ENCODE results near the gene ADGRF4. TPM values are rescaled to one million over a fixed set of nuclear protein-coding genes. Genes with fewer than 3 reads are reported as not detected.
A peak's percentile ranks its signal among the peaks of the same experiment; 100 is the strongest.

ADGRF4 gene
- total and polyA plus RNA-seq, 9 of the 15 experiments (the other 6 are each of a cell fraction or from before 2014, with no cell fraction given) = not detected

DNA sequence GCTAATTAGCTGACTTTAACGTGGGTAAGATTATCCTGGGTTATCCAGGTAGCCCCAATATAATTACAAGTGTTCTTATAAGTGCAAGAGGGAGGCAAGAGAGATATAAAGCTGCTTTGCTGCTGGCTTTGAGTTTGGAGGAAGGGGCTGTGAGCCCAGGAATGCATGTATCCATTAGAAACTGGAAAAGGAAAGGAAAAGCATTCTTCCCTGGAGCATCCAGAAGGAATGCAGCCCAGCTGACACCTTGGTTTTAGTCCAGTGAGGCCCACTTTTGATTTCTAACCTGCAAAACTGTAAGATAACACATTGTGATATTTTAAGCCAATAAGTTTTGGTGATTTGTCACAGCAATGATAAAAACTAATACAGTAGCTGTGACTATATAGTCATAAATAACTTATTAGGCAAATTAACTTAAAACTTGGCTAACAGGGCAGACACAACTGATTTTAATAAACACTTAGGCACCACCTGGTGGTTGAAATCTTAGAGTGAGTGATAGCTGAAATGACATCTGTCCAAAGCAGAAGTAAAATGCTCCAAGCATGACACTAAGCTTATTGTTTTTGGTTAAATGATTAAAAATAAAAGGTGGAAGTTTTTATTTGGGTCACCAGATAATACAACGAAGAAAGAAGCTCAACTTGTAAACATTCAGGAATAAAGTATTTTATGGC lies 35.6 kb downstream of the ADGRF4 start (continued):
- TF ChIP-seq, protein P1, sequence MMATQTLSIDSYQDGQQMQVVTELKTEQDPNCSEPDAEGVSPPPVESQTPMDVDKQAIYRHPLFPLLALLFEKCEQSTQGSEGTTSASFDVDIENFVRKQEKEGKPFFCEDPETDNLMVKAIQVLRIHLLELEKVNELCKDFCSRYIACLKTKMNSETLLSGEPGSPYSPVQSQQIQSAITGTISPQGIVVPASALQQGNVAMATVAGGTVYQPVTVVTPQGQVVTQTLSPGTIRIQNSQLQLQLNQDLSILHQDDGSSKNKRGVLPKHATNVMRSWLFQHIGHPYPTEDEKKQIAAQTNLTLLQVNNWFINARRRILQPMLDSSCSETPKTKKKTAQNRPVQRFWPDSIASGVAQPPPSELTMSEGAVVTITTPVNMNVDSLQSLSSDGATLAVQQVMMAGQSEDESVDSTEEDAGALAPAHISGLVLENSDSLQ (IDR thresholded peaks at IDR 0.05) = 0 out of 2 replicates have a peak, but pooled peaks have one; percentile 29
- TF ChIP-seq KDM2B (CRISPR knock-in tag; IDR thresholded peaks at IDR 0.05) = no peak
- TF ChIP-seq, protein P2, sequence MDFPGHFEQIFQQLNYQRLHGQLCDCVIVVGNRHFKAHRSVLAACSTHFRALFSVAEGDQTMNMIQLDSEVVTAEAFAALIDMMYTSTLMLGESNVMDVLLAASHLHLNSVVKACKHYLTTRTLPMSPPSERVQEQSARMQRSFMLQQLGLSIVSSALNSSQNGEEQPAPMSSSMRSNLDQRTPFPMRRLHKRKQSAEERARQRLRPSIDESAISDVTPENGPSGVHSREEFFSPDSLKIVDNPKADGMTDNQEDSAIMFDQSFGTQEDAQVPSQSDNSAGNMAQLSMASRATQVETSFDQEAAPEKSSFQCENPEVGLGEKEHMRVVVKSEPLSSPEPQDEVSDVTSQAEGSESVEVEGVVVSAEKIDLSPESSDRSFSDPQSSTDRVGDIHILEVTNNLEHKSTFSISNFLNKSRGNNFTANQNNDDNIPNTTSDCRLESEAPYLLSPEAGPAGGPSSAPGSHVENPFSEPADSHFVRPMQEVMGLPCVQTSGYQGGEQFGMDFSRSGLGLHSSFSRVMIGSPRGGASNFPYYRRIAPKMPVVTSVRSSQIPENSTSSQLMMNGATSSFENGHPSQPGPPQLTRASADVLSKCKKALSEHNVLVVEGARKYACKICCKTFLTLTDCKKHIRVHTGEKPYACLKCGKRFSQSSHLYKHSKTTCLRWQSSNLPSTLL (IDR thresholded peaks at IDR 0.05) = no peak

DNA sequence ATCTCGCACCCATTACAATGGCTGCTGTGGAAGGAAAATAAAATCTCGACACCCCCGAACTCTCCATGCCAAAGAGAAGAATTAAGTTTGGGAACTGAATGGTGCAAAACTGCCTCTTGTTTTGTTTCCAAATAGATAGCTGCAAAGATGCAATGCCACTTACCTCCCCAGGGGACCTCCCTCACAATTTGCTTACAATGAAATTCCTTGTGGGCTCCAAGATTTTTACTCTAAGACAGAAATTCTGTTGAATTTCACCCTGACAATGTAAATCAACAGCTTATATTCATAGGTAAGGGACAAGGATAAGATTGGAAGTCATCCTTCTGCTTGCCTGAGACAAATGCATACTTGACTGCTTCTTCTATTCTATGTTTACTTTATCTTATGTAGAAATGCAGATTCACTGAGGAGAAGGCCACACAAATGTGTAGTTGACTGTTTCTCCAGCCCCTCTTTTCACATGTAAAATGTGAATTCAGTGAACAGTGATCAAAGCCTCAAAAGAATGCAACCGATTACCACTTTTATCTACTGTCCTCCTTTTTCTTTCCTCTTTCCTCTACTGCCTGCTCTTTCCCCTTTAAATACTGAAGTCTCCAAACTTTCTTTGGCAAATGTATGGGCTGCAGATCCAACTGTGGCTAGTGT lies 36.6 kb downstream of the ADGRF4 start:
- H3K4me1 ChIP-seq (replicated peaks in 1 of 2; ENCODE audit: control insufficient read depth in 2 of 2, insufficient read depth in 2 of 2, low read length in 2 of 2) = no peaks in the 10 kb centered on the region
- no TSS peak for BruUV-seq (replicated peaks)
- H2AFZ ChIP-seq (ENCODE audit: low read depth, low read length) = no peak overlapping the region
- WGBS (ENCODE audit: insufficient coverage, low coverage, missing lambda C conversion rate) = 1% methylated on average over 4 of the region's 4 CpGs
- H3K9me3 ChIP-seq (replicated peaks; ENCODE audit: control insufficient read depth, insufficient read depth, low read depth, low read length) = no peaks in the 10 kb centered on the region
- no peak for TF ChIP-seq KAT2B (IDR thresholded peaks at IDR 0.05; ENCODE audit: low read depth, low read length)
- TF ChIP-seq PHB2 (IDR thresholded peaks at IDR 0.05; ENCODE audit: low read depth) = no peak
- no peak for TF ChIP-seq ZNF780A (CRISPR knock-in tag; IDR thresholded peaks at IDR 0.05)
- TF ChIP-seq TCF7L2 (IDR thresholded peaks at IDR 0.05; ENCODE audit: low read depth, low read length) = no peak
- no peak for TF ChIP-seq XRCC5 (IDR thresholded peaks at IDR 0.05; ENCODE audit: low read depth, low read length)
- no peak for TF ChIP-seq ZBTB17 (CRISPR knock-in tag; IDR thresholded peaks at IDR 0.05)
- no peaks in the 10 kb centered on the region for H3K79me2 ChIP-seq (ENCODE audit: control insufficient read depth, insufficient read depth, low read length)
- intact Hi-C loops (cut with micrococcal nuclease) = loop anchor here (1.0 kb wide), 2 partner anchors 104 to 321 kb away; no protein-coding TSS in a partner anchor
- FAIRE-seq (no peak), ATAC-seq (no peak), DNase-seq (ENCODE audit: extremely low read depth in 1 of 4, low spot score in 3 of 4) (no peak)
- no peaks in the 10 kb centered on the region for H3K9me1 ChIP-seq (ENCODE audit: control insufficient read depth, insufficient read depth, low read length)
- ChIA-PET CTCF (ENCODE audit: low intra/inter-chr PET ratio) (interaction anchor here (0.5 to 3.3 kb wide), 6 partner anchors 86 to 800 kb away, joined by 3 to 19 read pairs (median 6); partner anchors contain the start of gene TNFRSF21), POLR2A (interaction anchor here (0.6 to 1.1 kb wide), 3 partner anchors 11 to 104 kb away, joined by 3 to 4 read pairs (median 3); no protein-coding TSS in a partner anchor)
- no peak overlapping the region for H3K27ac ChIP-seq (ENCODE audit: extremely low read depth, low read depth, low read length)
- H3K9ac ChIP-seq (ENCODE audit: insufficient read depth in 1 of 2, low read depth in 2 of 2, low read length in 2 of 2) = no peak overlapping the region
- no peaks in the 10 kb centered on the region for H3K27me3 ChIP-seq (ENCODE audit: control insufficient read depth in 2 of 2, insufficient read depth in 2 of 2, low read length in 2 of 2)
- no peak overlapping the region for H3K4me2 ChIP-seq (ENCODE audit: insufficient read depth, low read length)
- in situ Hi-C loops (cut with MboI) = no loop called here
- H3K4me3 ChIP-seq = no peak overlapping the region
- H3K36me3 ChIP-seq (ENCODE audit: control insufficient read depth, insufficient read depth, low read length) = no peaks in the 10 kb centered on the region
- no peaks in the 10 kb centered on the region for H4K20me1 ChIP-seq (replicated peaks; ENCODE audit: control insufficient read depth, insufficient read depth, low read length)

Data from K562 (cell line).